Thymus (tissue), 11 donors: ENCODE data around the gene ANKRD65. TPM values are rescaled to one million over a fixed set of nuclear protein-coding genes. Genes with fewer than 3 reads are reported as not detected.
"Not testable (repeated sequence)": the region's sequence is repeated elsewhere in the genome, so short reads cannot be mapped to it uniquely, and the experiment has no call there.

Experiments used
- DNase-seq, 9 donors: peaks; one replicate each; pipeline ENCODE4 v3.0.0-alpha.2; 2013; ENCODE audit warnings: low spot score in 9 of 9, low read depth in 6 of 9, missing footprints in 1 of 9
- H3K27ac ChIP-seq, 2 donors: one replicate each; pipeline ENCODE4 v1.5.1; 2013; ENCODE audit warnings: control low read depth in 1 of 2, low read depth in 1 of 2, low read length in 1 of 2, mild to moderate bottlenecking in 1 of 2, moderate library complexity in 1 of 2
- H3K27me3 ChIP-seq, 2 donors: one replicate each; pipeline ENCODE4 v1.5.1; 2013; ENCODE audit warnings: low read length in 1 of 2; ENCODE audit not compliant: control insufficient read depth in 2 of 2, insufficient read depth in 1 of 2
- H3K36me3 ChIP-seq, 2 donors: one replicate each; pipeline ENCODE4 v1.5.1; 2013; ENCODE audit warnings: low read length in 1 of 2, mild to moderate bottlenecking in 1 of 2, moderate library complexity in 1 of 2; ENCODE audit not compliant: control insufficient read depth in 2 of 2, insufficient read depth in 2 of 2
- H3K4me1 ChIP-seq, 2 donors: one replicate each; pipeline ENCODE4 v1.5.1; 2013; ENCODE audit warnings: low read length in 2 of 2; ENCODE audit not compliant: control insufficient read depth in 2 of 2, insufficient read depth in 2 of 2
- H3K4me3 ChIP-seq, 2 donors: one replicate each; pipeline ENCODE4 v1.5.1; 2013; ENCODE audit warnings: low read length in 2 of 2, control low read depth in 1 of 2, mild to moderate bottlenecking in 1 of 2
- H3K9me3 ChIP-seq, 2 donors: one replicate each; pipeline ENCODE4 v1.5.1; 2013; ENCODE audit warnings: low read length in 1 of 2, mild to moderate bottlenecking in 1 of 2; ENCODE audit not compliant: control insufficient read depth in 2 of 2, insufficient read depth in 1 of 2
- WGBS: extraction: QIAGEN DNeasy Blood & Tissue Kit; methylation state at CpG from one replicate; pipeline ENCODE4 v1.1.7; 2013; 5-methylcytosine and 5-hydroxymethylcytosine counted together
- polyA plus RNA-seq: library from polyadenylated mRNA; stranded (reverse); fragments of 200-250 nt; gene quantifications from one replicate; pipeline ENCODE4 v1.2.3, GENCODE V29; 2013
- total RNA-seq: library from RNA; stranded (reverse); fragments of 120-200 nt; gene quantifications from one replicate; pipeline ENCODE4 v1.2.4, GENCODE V29; 2013
- donor health status: healthy.

The ANKRD65 gene
- total and polyA plus RNA-seq, 2 donors: 7.9 to 16.0 TPM

GRCh38 chr1:1449099-1449739, 28.1 kb upstream of the ANKRD65 start, which contains the start of gene ATAD3C:
TSS of gene ATAD3C (plus strand) at chr1:1449689. CDS start at chr1:1450684, 995 bp downstream.
- H3K4me3 ChIP-seq: no peak within 1 kb of the TSS
- H3K27ac ChIP-seq: no peak within 1 kb of the TSS
- WGBS: 93% methylated on average over 6 of the region's 6 CpGs
- DNase-seq: no peak
- peaks cover 0 to 7% of the 10 kb centered on the region in 2 donors for H3K27me3 ChIP-seq
- no peaks in the 10 kb centered on the region for H3K4me1 ChIP-seq
- no peaks in the 10 kb centered on the region for H3K9me3 ChIP-seq
- no peaks in the 10 kb centered on the region for H3K36me3 ChIP-seq

- WGBS: 97% methylated on average over 19 of the region's 19 CpGs
- H3K9me3 ChIP-seq, H3K27me3 ChIP-seq, H3K4me1 ChIP-seq, H3K36me3 ChIP-seq, DNase-seq, H3K27ac ChIP-seq, H3K4me3 ChIP-seq: not testable (repeated sequence)
Measured at GRCh38 chr1:1446631-1447030, 25.6 kb upstream of the ANKRD65 start.

GRCh38 chr1:1442069-1442770, 21.1 kb upstream of the ANKRD65 start:
- no peak for DNase-seq
- H3K27ac ChIP-seq: no peak overlapping the region
- H3K36me3 ChIP-seq: no peaks in the 10 kb centered on the region
- WGBS: 96% methylated on average over 32 of the region's 32 CpGs
- H3K4me1 ChIP-seq: peaks cover 0 to 3% of the 10 kb centered on the region in 2 donors
- H3K27me3 ChIP-seq: peaks cover 2 to 36% of the 10 kb centered on the region in 2 donors
- H3K4me3 ChIP-seq: no peak overlapping the region
- peaks cover 0 to 6% of the 10 kb centered on the region in 2 donors for H3K9me3 ChIP-seq

GRCh38 chr1:1441002-1441888, 20.2 kb upstream of the ANKRD65 start:
- H3K27me3 ChIP-seq: peaks cover 9 to 46% of the 10 kb centered on the region in 2 donors
- H3K4me3 ChIP-seq: no peak overlapping the region
- H3K27ac ChIP-seq: no peak overlapping the region
- peaks cover 0 to 7% of the 10 kb centered on the region in 2 donors for H3K4me1 ChIP-seq
- peaks cover 0 to 9% of the 10 kb centered on the region in 2 donors for H3K9me3 ChIP-seq
- WGBS: 53% methylated on average over 29 of the region's 29 CpGs
- DNase-seq: peak in 2 of 9 donors; percentile 40 to 46
- no peaks in the 10 kb centered on the region for H3K36me3 ChIP-seq

- H3K4me3 ChIP-seq: no peak overlapping the region
- H3K27ac ChIP-seq: no peak overlapping the region
- H3K36me3 ChIP-seq: no peaks in the 10 kb centered on the region
- peaks cover 17 to 51% of the 10 kb centered on the region in 2 donors for H3K27me3 ChIP-seq
- peaks cover 0 to 9% of the 10 kb centered on the region in 2 donors for H3K9me3 ChIP-seq
- peaks cover 7 to 11% of the 10 kb centered on the region in 2 donors for H3K4me1 ChIP-seq
- DNase-seq: no peak
- 87% methylated on average over 26 of the region's 26 CpGs for WGBS
Measured at GRCh38 chr1:1440262-1441001, 19.4 kb upstream of the ANKRD65 start.

- H3K4me3 ChIP-seq: no peak overlapping the region
- H3K36me3 ChIP-seq: no peaks in the 10 kb centered on the region
- DNase-seq: no peak
- peaks cover 0 to 12% of the 10 kb centered on the region in 2 donors for H3K9me3 ChIP-seq
- WGBS: 93% methylated on average over 82 of the region's 82 CpGs
- peaks cover 10 to 17% of the 10 kb centered on the region in 2 donors for H3K4me1 ChIP-seq
- no peak overlapping the region for H3K27ac ChIP-seq
- H3K27me3 ChIP-seq: peaks cover 24 to 58% of the 10 kb centered on the region in 2 donors
Measured at GRCh38 chr1:1439546-1440261, 18.6 kb upstream of the ANKRD65 start.

GRCh38 chr1:1438531-1439381, 17.7 kb upstream of the ANKRD65 start:
- 95% methylated on average over 45 of the region's 45 CpGs for WGBS
- Histone ChIP-seq H3K36me3 (no peaks in the 10 kb centered on the region), H3K27me3 (peaks cover 31 to 65% of the 10 kb centered on the region in 2 donors), H3K4me3 (no peak overlapping the region), H3K9me3 (peaks cover 0 to 12% of the 10 kb centered on the region in 2 donors), H3K27ac (no peak overlapping the region), H3K4me1 (peaks cover 10 to 27% of the 10 kb centered on the region in 2 donors)
- DNase-seq: no peak
